H1 (cell line): ENCODE measurements around the gene SPOCD1. TPM values are rescaled to one million over a fixed set of nuclear protein-coding genes. Genes with fewer than 3 reads are reported as not detected.
A peak's percentile ranks its signal among the peaks of the same experiment; 100 is the strongest.

Experiments
- CTCF ChIA-PET: fragments of 300-600 bp; sonication (Branson Sonifier 250); formaldehyde crosslinking; loops from one replicate; lab custom pipeline; 2021; ENCODE audit not compliant: partially characterized antibody; lab: Charles Lee
- POLR2A ChIA-PET: fragments of 300-600 bp; sonication (Branson Sonifier 250); formaldehyde crosslinking; loops from one replicate; lab custom pipeline; 2021; ENCODE audit warnings: inconsistent platforms; ENCODE audit not compliant: partially characterized antibody; lab: Charles Lee
- DNase-seq, 2 experiments: peaks; one replicate each; pipeline versions ENCODE4 v3.0.0 to v3.0.0-alpha.2; 2010 to 2022; ENCODE audit warnings: low spot score in 2 of 2, low read depth in 1 of 2, mixed read lengths in 1 of 2
- FAIRE-seq: peaks from 2 replicates; lab custom pipeline; 2011; peaks lifted over from hg19 to GRCh38; lab: Jason Lieb, UNC
- H2AFZ ChIP-seq: 2 replicates; pipeline ENCODE4 v1.8.1; 2012; ENCODE audit warnings: low read length, inconsistent platforms
- H2AK5ac ChIP-seq: 2 replicates; pipeline ENCODE4 v1.6.1; 2013; ENCODE audit warnings: low read depth, low read length
- H2BK120ac ChIP-seq: replicated peaks from 2 replicates; pipeline ENCODE3; 2013; ENCODE audit warnings: low read depth, low read length, inconsistent platforms
- H2BK12ac ChIP-seq: 2 replicates; pipeline ENCODE4 v1.6.1; 2013; ENCODE audit warnings: low read depth, low read length
- H2BK15ac ChIP-seq: 2 replicates; pipeline ENCODE4 v1.6.1; 2013; ENCODE audit warnings: low read length
- H2BK20ac ChIP-seq: 2 replicates; pipeline ENCODE4 v1.6.1; 2013; ENCODE audit warnings: low read length
- H2BK5ac ChIP-seq: 2 replicates; pipeline ENCODE4 v1.6.1; 2013; ENCODE audit warnings: low read depth, low read length
- H3K14ac ChIP-seq: 2 replicates; pipeline ENCODE4 v1.6.1; 2013; ENCODE audit warnings: inconsistent platforms; ENCODE audit not compliant: insufficient read length
- H3K18ac ChIP-seq: 2 replicates; pipeline ENCODE4 v1.6.1; 2013; ENCODE audit warnings: low read length; ENCODE audit errors: extremely low read depth
- H3K23ac ChIP-seq: 2 replicates; pipeline ENCODE4 v1.6.1; 2013; ENCODE audit warnings: inconsistent platforms; ENCODE audit not compliant: insufficient read length
- H3K23me2 ChIP-seq: 2 replicates; pipeline ENCODE4 v1.6.1; 2013; ENCODE audit warnings: low read depth, low read length
- H3K27ac ChIP-seq: 2 replicates; pipeline ENCODE4 v1.6.1; 2011; ENCODE audit warnings: low read depth, low read length, inconsistent platforms
- H3K27me3 ChIP-seq, 4 experiments: replicated peaks in 1 of 4; 1 replicate in 1 of 4; 2 replicates in 3 of 4; pipeline versions ENCODE4 v1.6.1 to v1.8.1; 2011 to 2013; ENCODE audit warnings: low read length in 3 of 4, mild to moderate bottlenecking in 3 of 4, inconsistent platforms in 2 of 4, mixed read lengths in 2 of 4, moderate library complexity in 1 of 4; ENCODE audit not compliant: control insufficient read depth in 3 of 4, insufficient read depth in 3 of 4; ENCODE audit errors: extremely low read depth in 1 of 4
- H3K36me3 ChIP-seq, 4 experiments: 2 replicates each; pipeline versions ENCODE4 v1.6.1 to v1.8.1; 2011 to 2013; ENCODE audit warnings: mild to moderate bottlenecking in 4 of 4, low read length in 3 of 4, moderate library complexity in 2 of 4, control low read depth in 1 of 4, inconsistent platforms in 1 of 4; ENCODE audit not compliant: insufficient read depth in 4 of 4, control insufficient read depth in 2 of 4
- H3K4ac ChIP-seq: replicated peaks from 2 replicates; pipeline ENCODE3; 2013; ENCODE audit warnings: low read length, low read depth, mixed read lengths, inconsistent platforms; ENCODE audit not compliant: insufficient read length
- H3K4me1 ChIP-seq, 4 experiments: replicated peaks in 1 of 4; 1 replicate in 1 of 4; 2 replicates in 3 of 4; pipeline versions ENCODE4 v1.6.1 to v1.8.1; 2011 to 2013; ENCODE audit warnings: low read length in 3 of 4, inconsistent platforms in 2 of 4, mixed read lengths in 1 of 4; ENCODE audit not compliant: insufficient read depth in 4 of 4, control insufficient read depth in 3 of 4
- H3K4me2 ChIP-seq, 2 experiments: 2 replicates each; pipeline versions ENCODE4 v1.6.1 to v1.8.1; 2011 to 2013; ENCODE audit warnings: low read depth in 2 of 2, low read length in 2 of 2, control low read depth in 1 of 2, inconsistent platforms in 1 of 2, mild to moderate bottlenecking in 1 of 2; ENCODE audit not compliant: insufficient read depth in 1 of 2
- H3K4me3 ChIP-seq, 4 experiments: fragments of 200-600, 300-600 bp in 1 of 4; sonication (generic), shearing (Covaris generic), sonication (Bioruptor Twin) in 1 of 4; 2 replicates each; pipeline versions ENCODE4 v1.5.1 to v1.8.1; 2011 to 2016; ENCODE audit warnings: low read length in 4 of 4, low read depth in 3 of 4, control low read depth in 2 of 4, inconsistent platforms in 2 of 4, mild to moderate bottlenecking in 2 of 4, mixed read lengths in 1 of 4, moderate library complexity in 1 of 4; ENCODE audit not compliant: insufficient read depth in 2 of 4; ENCODE audit errors: extremely low read depth in 1 of 4
- H3K56ac ChIP-seq: replicated peaks from 2 replicates; pipeline ENCODE3; 2013; ENCODE audit warnings: low read depth, mild to moderate bottlenecking, mixed read lengths, low read length, inconsistent platforms; ENCODE audit not compliant: insufficient read length
- H3K79me1 ChIP-seq: 2 replicates; pipeline ENCODE4 v1.6.1; 2013; ENCODE audit warnings: low read depth, low read length, control low read depth
- H3K79me2 ChIP-seq, 2 experiments: 2 replicates each; pipeline versions ENCODE4 v1.6.1 to v1.8.1; 2012 to 2013; ENCODE audit warnings: low read length in 2 of 2, mild to moderate bottlenecking in 2 of 2, inconsistent platforms in 1 of 2; ENCODE audit not compliant: insufficient read depth in 2 of 2, control insufficient read depth in 1 of 2
- H3K9ac ChIP-seq, 4 experiments: replicated peaks in 1 of 4; 1 replicate in 1 of 4; 2 replicates in 3 of 4; pipeline versions ENCODE4 v1.6.1 to v1.8.1; 2011 to 2013; ENCODE audit warnings: low read depth in 3 of 4, low read length in 3 of 4, control low read depth in 2 of 4, mild to moderate bottlenecking in 2 of 4, moderate library complexity in 2 of 4, inconsistent platforms in 1 of 4; ENCODE audit errors: extremely low read depth in 1 of 4
- H3K9me3 ChIP-seq, 2 experiments: 2 replicates each; pipeline versions ENCODE4 v1.6.1 to v1.8.1; 2012 to 2013; ENCODE audit warnings: mild to moderate bottlenecking in 2 of 2, moderate library complexity in 2 of 2, control low read depth in 1 of 2, inconsistent platforms in 1 of 2, low read depth in 1 of 2, low read length in 1 of 2, mixed read lengths in 1 of 2; ENCODE audit not compliant: insufficient read depth in 2 of 2
- H4K20me1 ChIP-seq, 2 experiments: replicated peaks in 1 of 2; 2 replicates each; pipeline versions ENCODE3 to v1.8.1; 2011 to 2013; ENCODE audit warnings: inconsistent platforms in 2 of 2, low read length in 2 of 2, mild to moderate bottlenecking in 1 of 2; ENCODE audit not compliant: insufficient read depth in 2 of 2, control insufficient read depth in 1 of 2
- H4K5ac ChIP-seq: 2 replicates; pipeline ENCODE4 v1.6.1; 2013; ENCODE audit warnings: low read length, low read depth, mixed read lengths, inconsistent platforms; ENCODE audit not compliant: insufficient read length
- H4K8ac ChIP-seq: 2 replicates; pipeline ENCODE4 v1.8.0; 2013; ENCODE audit warnings: mild to moderate bottlenecking, moderate library complexity, low read length, inconsistent platforms; ENCODE audit not compliant: insufficient read depth; ENCODE audit errors: extremely low read depth
- H4K91ac ChIP-seq: replicated peaks from 2 replicates; pipeline ENCODE3; 2013; ENCODE audit warnings: low read length, mixed read lengths, inconsistent platforms; ENCODE audit not compliant: insufficient read length
- BRCA1 ChIP-seq: IDR thresholded peaks from 2 replicates; pipeline ENCODE4 v1.6.1; 2012; ENCODE audit warnings: low read depth, low read length, improper control_type of control experiment
- CBX5 ChIP-seq: fragments of 300-800, 300-1000 bp; sonication (generic); IDR thresholded peaks from 2 replicates; pipeline ENCODE4 v1.7.1; 2016; ENCODE audit warnings: antibody characterized with exemption, low read length, low read depth
- CREB1 ChIP-seq: IDR thresholded peaks from 2 replicates; pipeline ENCODE4 v1.6.1; 2012; ENCODE audit warnings: inconsistent platforms
- CTBP2 ChIP-seq: IDR thresholded peaks from 2 replicates; pipeline ENCODE4 v1.7.0; 2011; ENCODE audit warnings: borderline replicate concordance, mild to moderate bottlenecking, moderate library complexity, mixed read lengths, low read length; ENCODE audit not compliant: insufficient read depth, insufficient read length
- E2F6 ChIP-seq: IDR thresholded peaks from 2 replicates; pipeline ENCODE4 v1.6.1; 2012; ENCODE audit warnings: inconsistent platforms
- EGR1 ChIP-seq: IDR thresholded peaks from 2 replicates; pipeline ENCODE4 v1.6.1; 2011; ENCODE audit warnings: low read depth, low read length, borderline replicate concordance
- GTF2F1 ChIP-seq: IDR thresholded peaks from 2 replicates; pipeline ENCODE4 v1.6.1; 2012; ENCODE audit warnings: low read depth, low read length, improper control_type of control experiment, borderline replicate concordance
- PHF8 ChIP-seq: fragments of 200-600 bp; sonication (generic); conservative IDR thresholded peaks from 2 replicates; pipeline ENCODE4 v1.7.1; 2012; ENCODE audit warnings: low read depth, mild to moderate bottlenecking, inconsistent platforms, low read length, moderate library complexity
- POLR2A ChIP-seq, 2 experiments: IDR thresholded peaks; 1 replicate in 1 of 2; 2 replicates in 1 of 2; pipeline ENCODE4 v1.6.1; 2011; ENCODE audit warnings: low read depth in 2 of 2, low read length in 2 of 2, mild to moderate bottlenecking in 2 of 2; ENCODE audit errors: control extremely low read depth in 1 of 2
- RXRA ChIP-seq: IDR thresholded peaks from 2 replicates; pipeline ENCODE4 v1.6.1; 2011; ENCODE audit warnings: low read depth, mild to moderate bottlenecking, low read length, moderate library complexity; ENCODE audit not compliant: insufficient read depth
- SIX5 ChIP-seq: IDR thresholded peaks from 2 replicates; pipeline ENCODE4 v1.6.1; 2011; ENCODE audit warnings: mild to moderate bottlenecking, low read depth, low read length
- SP1 ChIP-seq: IDR thresholded peaks from 2 replicates; pipeline ENCODE4 v1.6.1; 2011; ENCODE audit warnings: low read depth, low read length
- SUZ12 ChIP-seq: fragments of 200-600 bp; sonication (generic); IDR thresholded peaks from 2 replicates; pipeline ENCODE4 v1.6.1; 2012; ENCODE audit warnings: mild to moderate bottlenecking, inconsistent platforms, low read length, moderate library complexity, mixed read lengths
- TAF1 ChIP-seq: IDR thresholded peaks from 2 replicates; pipeline ENCODE4 v1.6.1; 2011; ENCODE audit warnings: mild to moderate bottlenecking, low read depth, low read length
- WGBS, 2 experiments: shearing (Covaris generic) in 1 of 2; methylation state at CpG; one replicate each; pipeline versions ENCODE4 v1.1.6 to v1.1.7; 2013 to 2015; ENCODE audit warnings: low lambda C conversion rate in 2 of 2, mixed read lengths in 2 of 2, inconsistent platforms in 1 of 2, low coverage in 1 of 2, missing lambda C conversion rate in 1 of 2; ENCODE audit not compliant: insufficient replicate concordance in 2 of 2, insufficient coverage in 1 of 2, insufficient read length in 1 of 2; ENCODE audit errors: extremely low coverage in 1 of 2, missing lambda C conversion rate in 1 of 2; 5-methylcytosine and 5-hydroxymethylcytosine counted together
- polyA plus RNA-seq, 7 experiments: library from polyadenylated mRNA; depleted of rRNA in 3 of 7; stranded (reverse) in 5 of 7; unstranded in 2 of 7; fragments of >200 nt in 5 of 7; fragments of 200-250 nt in 2 of 7; gene quantifications; 1 replicate in 5 of 7; 2 replicates in 1 of 7; 4 replicates in 1 of 7; pipeline versions ENCODE4 v1.2.1 to v1.2.3, GENCODE V29; 2011 to 2013; ENCODE audit warnings: missing spikeins in 2 of 7, mixed read lengths in 2 of 7
- total RNA-seq: library from RNA; stranded (reverse); fragmentation: NEBNext Ultra II Directional; extraction: Animal tissue kit (Norgen Biotek cat#: 25700); gene quantifications from 2 replicates; pipeline ENCODE4 v1.2.1, GENCODE V29; 2021

Gene SPOCD1
- total and polyA plus RNA-seq, 2 of the 8 experiments (the other 6 are each of a cell fraction or from before 2014, with no cell fraction given), result 1.8 to 2.9 TPM

GRCh38 chr1:31758823-31759222 is 57.0 kb downstream of the SPOCD1 start:
- ChIA-PET POLR2A (interaction anchor here (0.7 to 2.3 kb wide), 7 partner anchors 9 to 447 kb away, joined by 3 to 9 read pairs (median 3); partner anchors contain the start of gene IQCC), CTCF (interaction anchor here (0.6 to 14.0 kb wide), 26 partner anchors 10 to 595 kb away, joined by 3 to 206 read pairs (median 4); partner anchors contain the start of gene COL16A1)
- peaks cover 0 to 8% (median 7%) of the 10 kb centered on the region in 4 experiments; a peak in 3 of 7 replicates for H3K27me3 ChIP-seq
- H3K9me3 ChIP-seq, result no peaks in the 10 kb centered on the region
- H2AK5ac ChIP-seq, result peak overlapping the region; percentile 93; the same call in 1 of the 2 replicates
- no peak overlapping the region for H3K9ac ChIP-seq
- no peak overlapping the region for H4K8ac ChIP-seq
- peaks cover 3% of the 10 kb centered on the region for H3K79me1 ChIP-seq
- no peak overlapping the region for H3K18ac ChIP-seq
- no peak overlapping the region for H2BK120ac ChIP-seq
- H3K27ac ChIP-seq, result no peak overlapping the region
- H4K91ac ChIP-seq, result peak overlapping the region; percentile 68
- no peaks in the 10 kb centered on the region for H3K36me3 ChIP-seq
- no peak overlapping the region for H4K5ac ChIP-seq
- H3K79me2 ChIP-seq, result peaks cover 0 to 4% of the 10 kb centered on the region in 2 experiments; a peak in 1 of 4 replicates
- peaks cover 2 to 11% of the 10 kb centered on the region in 2 experiments for H4K20me1 ChIP-seq
- H3K4ac ChIP-seq, result no peak overlapping the region
- H2BK15ac ChIP-seq, result peak overlapping the region; percentile 98
- DNase-seq (no peak), FAIRE-seq (no peak)
- no peak overlapping the region for H3K4me3 ChIP-seq
- no peak overlapping the region for H3K14ac ChIP-seq
- H2AFZ ChIP-seq, result no peak overlapping the region
- H2BK5ac ChIP-seq, result no peak overlapping the region; the same call in 1 of the 2 replicates
- H3K56ac ChIP-seq, result no peak overlapping the region
- H3K4me1 ChIP-seq, result peaks cover 19 to 33% (median 22%) of the 10 kb centered on the region in 4 experiments
- peak overlapping the region; percentile 75; the same call in 1 of the 2 replicates for H2BK20ac ChIP-seq
- peak overlapping the region; percentile 12 to 86; a peak in 2 of 4 replicates for H3K4me2 ChIP-seq
- H3K23ac ChIP-seq, result no peak overlapping the region
- WGBS, 2 experiments, result 79% methylated on average over 7 of the region's 7 CpGs; no CpG with 5 or more reads in 1 of the 2 experiments
- peaks cover 15% of the 10 kb centered on the region for H3K23me2 ChIP-seq
- H2BK12ac ChIP-seq, result peak overlapping the region; percentile 90; the same call in 1 of the 2 replicates
- TF ChIP-seq EGR1, result no peak
- no peak for TF ChIP-seq CBX5
- TF ChIP-seq RXRA, result no peak
- TF ChIP-seq GTF2F1, result no peak
- no peak for TF ChIP-seq SUZ12
- no peak for TF ChIP-seq CREB1
- TF ChIP-seq SIX5, result no peak
- TF ChIP-seq PHF8, result no peak
- TF ChIP-seq POLR2A (IDR thresholded peaks at IDR 0.05; ENCODE audit: control extremely low read depth in 1 of 2, low read depth in 2 of 2, low read length in 2 of 2), result no peak
- TF ChIP-seq E2F6, result no peak
- TF ChIP-seq SP1, result no peak
- no peak for TF ChIP-seq CTBP2
- TF ChIP-seq BRCA1, result no peak
- TF ChIP-seq TAF1, result no peak
